AG09319 (cell line): ENCODE data around the gene TTYH3.

Experiments
- DNase-seq: peaks from one replicate; pipeline ENCODE4 v3.0.0-alpha.2; 2010; ENCODE audit warnings: low read depth; ENCODE audit errors: extremely low read depth
- CTCF ChIP-seq: IDR thresholded peaks from 2 replicates; pipeline ENCODE4 v1.5.1; 2011; ENCODE audit warnings: low read depth, mild to moderate bottlenecking, inconsistent platforms, low read length, moderate library complexity

Gene TTYH3

GRCh38 chr7:2596464-2597272, 35.1 kb upstream of the TTYH3 start:
- no peak for DNase-seq
- TF ChIP-seq CTCF = no peak

- no peak for TF ChIP-seq CTCF
- no peak for DNase-seq
Observed at GRCh38 chr7:2597273-2597640, 34.5 kb upstream of the TTYH3 start.

- TF ChIP-seq CTCF = no peak
- DNase-seq = no peak
Observed at GRCh38 chr7:2598154-2598823, 33.5 kb upstream of the TTYH3 start.

- no peak for DNase-seq
- no peak for TF ChIP-seq CTCF
Observed at GRCh38 chr7:2601065-2601464, 30.7 kb upstream of the TTYH3 start.

GRCh38 chr7:2601907-2602306, 29.9 kb upstream of the TTYH3 start:
- no peak for TF ChIP-seq CTCF
- no peak for DNase-seq

GRCh38 chr7:2602406-2603043, 29.3 kb upstream of the TTYH3 start:
- no peak for TF ChIP-seq CTCF
- no peak for DNase-seq
